22Rv1 (cell line): ENCODE results near the gene CFAP57.

Experiments
- CTCF ChIP-seq: fragments of 450-650 bp; IDR thresholded peaks from 2 replicates; pipeline ENCODE4 v1.5.1; 2017; ENCODE audit warnings: mild to moderate bottlenecking
- ZFX ChIP-seq: fragments of 450-650 bp; IDR thresholded peaks from 2 replicates; pipeline ENCODE4 v1.6.1; 2017; ENCODE audit warnings: antibody characterized with exemption, borderline replicate concordance

- TF ChIP-seq CTCF (peak; percentile 90), ZFX (no peak)
These were observed 55.1 kb downstream of the CFAP57 start for GRCh38 chr1:43227143-43227764.
